Measurements from ENCODE around the gene OR51A7. TPM values are rescaled to one million over a fixed set of nuclear protein-coding genes. Genes with fewer than 3 reads are reported as not detected.
"Not testable (repeated sequence)": the region's sequence is repeated elsewhere in the genome, so short reads cannot be mapped to it uniquely, and the experiment has no call there.

OR51A7 gene
- total RNA-seq = not detected in 2 replicates
- not detected in 2 replicates for polyA plus RNA-seq
- polyA plus RNA-seq (2011; cell fraction: cytosol; rRNA removed) = not detected in 2 replicates
- not detected in 2 replicates for polyA plus RNA-seq (2011; cell fraction: nucleus; rRNA removed)
- not detected in 2 replicates for polyA plus RNA-seq (2012)
- not detected in 2 replicates for polyA minus RNA-seq
- not detected for polyA minus RNA-seq (2011; cell fraction: cytosol; rRNA and poly(A)+ RNA removed)
- not detected in 2 replicates for polyA minus RNA-seq (2011; cell fraction: nucleus; rRNA and poly(A)+ RNA removed)
- not detected for Bru-seq, nascent RNA
- not detected for BruChase-seq, experiment 1, labeled RNA remaining after a 6-hour chase
- BruChase-seq, experiment 2, labeled RNA remaining after a 2-hour chase = not detected
- long read RNA-seq = 0 reads

GRCh38 chr11:4903484-4903883 is at the start of gene OR51A7:
Gene OR51A7 (plus strand): TSS chr11:4903783. CDS start chr11:4907370, 3,587 bp downstream.
- dilution Hi-C loops (cut with MboI; ENCODE audit: extremely low pct_ligation_motif_present, low sequenced_read_pairs) (no loop called here), intact Hi-C loops (cut with micrococcal nuclease) (no loop called here)
- no peaks in the 10 kb centered on the region for H3K36me3 ChIP-seq (ENCODE audit: control insufficient read depth in 2 of 2, extremely low read depth in 1 of 2, insufficient read depth in 2 of 2, low read length in 2 of 2)
- H3K4me3 ChIP-seq (replicated peaks in 1 of 3; ENCODE audit: insufficient read depth in 1 of 3, low read depth in 1 of 3, low read length in 3 of 3) = no peak within 1 kb of the TSS
- H3K4me1 ChIP-seq (ENCODE audit: control insufficient read depth, extremely low read depth, insufficient read depth, low read length) = no peaks in the 10 kb centered on the region
- no peak within 1 kb of the TSS for H3K27ac ChIP-seq (ENCODE audit: insufficient read depth, low read depth, low read length)
- CTCF ChIA-PET = no interaction called here
- BruUV-seq (replicated peaks) = no TSS peak
- no peaks in the 10 kb centered on the region for H3K9me3 ChIP-seq (replicated peaks; ENCODE audit: control insufficient read depth, insufficient read depth, low read length)
- no peak for DNase-seq (ENCODE audit: low read depth, low spot score)
- H3K4me2 ChIP-seq (ENCODE audit: insufficient read depth, low read length) = no peak within 1 kb of the TSS
- H3K9me1 ChIP-seq (replicated peaks; ENCODE audit: control insufficient read depth, extremely low read depth, insufficient read depth, low read length) = no peaks in the 10 kb centered on the region
- POLR2A ChIA-PET = no interaction called here
- no peaks in the 10 kb centered on the region for H3K27me3 ChIP-seq (ENCODE audit: control insufficient read depth in 2 of 2, insufficient read depth in 2 of 2, low read length in 2 of 2)
- no peak for FAIRE-seq
- H4K20me1 ChIP-seq (replicated peaks; ENCODE audit: control insufficient read depth, extremely low read depth, insufficient read depth, low read length) = no peaks in the 10 kb centered on the region
- H3K79me2 ChIP-seq (ENCODE audit: control insufficient read depth, insufficient read depth, low read length) = no peaks in the 10 kb centered on the region
- H3K9ac ChIP-seq (replicated peaks; ENCODE audit: extremely low read depth, insufficient read depth, low read length) = no peak within 1 kb of the TSS
- H2AFZ ChIP-seq (ENCODE audit: low read depth, low read length) = no peak within 1 kb of the TSS
- TF ChIP-seq EZH2 (IDR thresholded peaks at IDR 0.05; ENCODE audit: borderline replicate concordance, low read depth, low read length, severe bottlenecking) (no peak), FOS (IDR thresholded peaks at IDR 0.05; ENCODE audit: borderline replicate concordance, insufficient read depth, low read length) (no peak), JUN (IDR thresholded peaks at IDR 0.05; ENCODE audit: borderline replicate concordance, insufficient read depth, insufficient read length, low read depth) (no peak), POLR2A (IDR thresholded peaks at IDR 0.05; ENCODE audit: low read depth, low read length) (no peak), MAX (IDR thresholded peaks at IDR 0.05; ENCODE audit: insufficient read depth, insufficient read length) (no peak), MYC (IDR thresholded peaks at IDR 0.05; ENCODE audit: low read depth, low read length) (no peak), GATA2 (IDR thresholded peaks at IDR 0.05; ENCODE audit: insufficient read depth, insufficient read length, low read depth, low read length) (no peak)

GRCh38 chr11:4854286-4854685 is 49.3 kb upstream of the OR51A7 start:
- CTCF ChIA-PET = not testable (repeated sequence)

More at GRCh38 chr11:4854286-4854685, 49.3 kb upstream of the OR51A7 start:
- H3K9ac ChIP-seq (replicated peaks; ENCODE audit: extremely low read depth, insufficient read depth, low read length); FAIRE-seq; H3K79me2 ChIP-seq (ENCODE audit: control insufficient read depth, insufficient read depth, low read length); H3K27me3 ChIP-seq (ENCODE audit: control insufficient read depth in 2 of 2, insufficient read depth in 2 of 2, low read length in 2 of 2); H3K9me1 ChIP-seq (replicated peaks; ENCODE audit: control insufficient read depth, extremely low read depth, insufficient read depth, low read length); dilution Hi-C loops (cut with MboI; ENCODE audit: extremely low pct_ligation_motif_present, low sequenced_read_pairs); H2AFZ ChIP-seq (ENCODE audit: low read depth, low read length); H4K20me1 ChIP-seq (replicated peaks; ENCODE audit: control insufficient read depth, extremely low read depth, insufficient read depth, low read length); H3K4me2 ChIP-seq (ENCODE audit: insufficient read depth, low read length); DNase-seq (ENCODE audit: low read depth, low spot score); H3K9me3 ChIP-seq (replicated peaks; ENCODE audit: control insufficient read depth, insufficient read depth, low read length); H3K4me3 ChIP-seq (replicated peaks in 1 of 3; ENCODE audit: insufficient read depth in 1 of 3, low read depth in 1 of 3, low read length in 3 of 3); H3K4me1 ChIP-seq (ENCODE audit: control insufficient read depth, extremely low read depth, insufficient read depth, low read length); POLR2A ChIA-PET; H3K27ac ChIP-seq (ENCODE audit: insufficient read depth, low read depth, low read length); BruUV-seq (replicated peaks); intact Hi-C loops (cut with micrococcal nuclease); H3K36me3 ChIP-seq (ENCODE audit: control insufficient read depth in 2 of 2, extremely low read depth in 1 of 2, insufficient read depth in 2 of 2, low read length in 2 of 2): not testable (repeated sequence)

Measured in endothelial cell of umbilical vein (primary cell).